PFSK-1 (cell line): ENCODE measurements around the gene CDK19.

Experiments
- FOXP2 ChIP-seq: optimal IDR thresholded peaks from 2 replicates; pipeline ENCODE3; 2011; ENCODE audit warnings: borderline replicate concordance, control low read depth, inconsistent platforms; ENCODE audit not compliant: insufficient read depth; ENCODE audit errors: extremely low read length, extremely low read depth
- POLR2AphosphoS5 ChIP-seq: IDR thresholded peaks from 2 replicates; pipeline ENCODE4 v1.6.1; 2012; ENCODE audit warnings: low read depth, mild to moderate bottlenecking, control low read depth, low read length, moderate library complexity
- SIN3A ChIP-seq: IDR thresholded peaks from 2 replicates; pipeline ENCODE4 v1.6.1; 2012; ENCODE audit warnings: mild to moderate bottlenecking, low read length, moderate library complexity, borderline replicate concordance; ENCODE audit not compliant: insufficient read depth
- TAF1 ChIP-seq: IDR thresholded peaks from 2 replicates; pipeline ENCODE4 v1.6.1; 2012; ENCODE audit warnings: low read length, control low read depth, borderline replicate concordance; ENCODE audit not compliant: insufficient read depth
- TF ChIP-seq, protein P1 (sequence below), 2 experiments: IDR thresholded peaks; 2 replicates each; pipeline versions ENCODE4 v1.6.1 to v1.8.0; 2011 to 2012; ENCODE audit warnings: low read depth in 2 of 2, low read length in 2 of 2, control low read depth in 1 of 2, inconsistent platforms in 1 of 2, mild to moderate bottlenecking in 1 of 2, moderate library complexity in 1 of 2; ENCODE audit not compliant: insufficient read depth in 1 of 2

- TF ChIP-seq, protein P1, sequence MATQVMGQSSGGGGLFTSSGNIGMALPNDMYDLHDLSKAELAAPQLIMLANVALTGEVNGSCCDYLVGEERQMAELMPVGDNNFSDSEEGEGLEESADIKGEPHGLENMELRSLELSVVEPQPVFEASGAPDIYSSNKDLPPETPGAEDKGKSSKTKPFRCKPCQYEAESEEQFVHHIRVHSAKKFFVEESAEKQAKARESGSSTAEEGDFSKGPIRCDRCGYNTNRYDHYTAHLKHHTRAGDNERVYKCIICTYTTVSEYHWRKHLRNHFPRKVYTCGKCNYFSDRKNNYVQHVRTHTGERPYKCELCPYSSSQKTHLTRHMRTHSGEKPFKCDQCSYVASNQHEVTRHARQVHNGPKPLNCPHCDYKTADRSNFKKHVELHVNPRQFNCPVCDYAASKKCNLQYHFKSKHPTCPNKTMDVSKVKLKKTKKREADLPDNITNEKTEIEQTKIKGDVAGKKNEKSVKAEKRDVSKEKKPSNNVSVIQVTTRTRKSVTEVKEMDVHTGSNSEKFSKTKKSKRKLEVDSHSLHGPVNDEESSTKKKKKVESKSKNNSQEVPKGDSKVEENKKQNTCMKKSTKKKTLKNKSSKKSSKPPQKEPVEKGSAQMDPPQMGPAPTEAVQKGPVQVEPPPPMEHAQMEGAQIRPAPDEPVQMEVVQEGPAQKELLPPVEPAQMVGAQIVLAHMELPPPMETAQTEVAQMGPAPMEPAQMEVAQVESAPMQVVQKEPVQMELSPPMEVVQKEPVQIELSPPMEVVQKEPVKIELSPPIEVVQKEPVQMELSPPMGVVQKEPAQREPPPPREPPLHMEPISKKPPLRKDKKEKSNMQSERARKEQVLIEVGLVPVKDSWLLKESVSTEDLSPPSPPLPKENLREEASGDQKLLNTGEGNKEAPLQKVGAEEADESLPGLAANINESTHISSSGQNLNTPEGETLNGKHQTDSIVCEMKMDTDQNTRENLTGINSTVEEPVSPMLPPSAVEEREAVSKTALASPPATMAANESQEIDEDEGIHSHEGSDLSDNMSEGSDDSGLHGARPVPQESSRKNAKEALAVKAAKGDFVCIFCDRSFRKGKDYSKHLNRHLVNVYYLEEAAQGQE (IDR thresholded peaks at IDR 0.05; ENCODE audit: insufficient read depth in 1 of 2, low read depth in 2 of 2, low read length in 2 of 2) = no peak
- TF ChIP-seq POLR2AphosphoS5 (no peak), SIN3A (no peak), TAF1 (no peak), FOXP2 (no peak)
These were observed 162.7 kb downstream of the CDK19 start for GRCh38 chr6:110652520-110652919.
